Measurements from ENCODE around the gene CCDC88C.

Gene CCDC88C

DNA sequence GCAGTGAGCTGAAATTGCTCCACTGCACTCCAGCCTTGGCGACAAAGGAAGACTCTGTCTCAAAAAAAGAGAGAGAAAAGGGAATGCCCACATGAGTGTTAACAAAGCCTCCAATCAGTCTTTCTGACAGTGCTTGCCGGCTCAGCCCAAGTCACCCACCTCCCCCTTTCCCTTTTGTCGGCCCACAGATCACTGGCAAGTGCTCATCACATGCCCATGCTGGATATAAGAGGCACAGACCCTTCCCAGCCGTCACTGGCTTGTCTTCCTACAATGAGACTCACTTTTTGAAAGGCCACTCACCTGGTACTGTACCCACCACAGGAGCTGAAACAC, 70.8 kb downstream of the CCDC88C start:
- DNase-seq (ENCODE audit: low read depth in 2 of 2), result no peak

DNA sequence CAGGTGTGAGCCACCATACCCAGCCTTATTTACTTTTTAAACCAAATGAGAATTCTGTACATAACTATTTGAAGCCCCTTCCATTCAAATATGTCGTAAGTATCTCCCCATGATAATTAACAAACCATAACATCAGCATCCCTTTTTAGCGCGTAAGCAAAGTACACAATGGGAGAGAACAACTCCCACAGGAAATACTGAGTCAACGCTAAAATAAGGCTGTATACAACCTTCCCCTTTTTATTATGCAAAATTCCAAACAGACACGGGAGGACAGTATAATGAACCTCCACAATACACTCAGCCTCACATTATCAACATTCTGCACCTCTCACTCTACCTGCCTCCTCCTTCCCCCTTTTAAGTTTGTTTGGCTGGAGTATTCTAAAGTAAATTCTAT, 73.5 kb downstream of the CCDC88C start:
- DNase-seq (ENCODE audit: low read depth in 2 of 2), result no peak

DNA sequence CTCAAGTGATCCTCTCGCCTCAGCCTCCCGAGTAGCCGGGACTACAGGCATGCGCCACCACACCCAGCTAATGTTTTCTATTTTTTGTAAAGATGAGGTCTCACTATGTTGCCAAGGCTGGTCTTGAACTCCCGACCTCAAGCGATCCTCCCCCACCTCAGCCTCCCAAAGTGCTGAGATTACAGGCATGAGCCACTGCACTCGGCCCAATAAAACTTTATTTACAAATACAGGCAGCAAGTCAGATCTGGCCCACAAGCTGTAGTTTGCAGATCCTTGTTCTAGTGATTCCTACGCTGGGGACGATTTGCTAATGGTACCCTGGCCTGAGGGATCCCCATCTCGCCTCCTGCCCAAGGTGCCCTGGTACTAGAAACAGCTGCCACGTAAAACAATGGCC, 74.6 kb downstream of the CCDC88C start:
- DNase-seq (ENCODE audit: low read depth in 2 of 2), result no peak

GRCh38 chr14:91342206-91342760, 75.3 kb downstream of the CCDC88C start:
- DNase-seq (ENCODE audit: low read depth in 2 of 2), result no peak

DNA sequence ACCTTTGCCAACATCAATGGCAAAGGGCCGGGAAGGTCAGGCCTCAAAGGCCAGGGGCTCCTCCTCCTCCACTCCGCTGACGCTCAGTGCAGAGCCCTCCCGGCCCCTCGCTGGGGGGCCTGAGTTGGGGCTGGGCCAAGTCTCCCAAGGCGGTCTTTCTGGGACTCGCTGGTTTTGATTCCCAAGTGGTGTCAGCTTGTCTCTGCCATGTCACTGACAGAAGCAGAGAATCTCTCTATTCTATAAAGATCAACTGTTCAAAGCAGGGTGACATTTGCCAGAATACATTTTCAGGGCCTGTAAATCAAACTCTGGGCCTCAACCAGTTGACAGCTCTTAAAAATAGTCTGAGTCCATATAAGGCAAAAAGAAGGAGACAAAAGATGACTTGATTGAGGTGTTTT, 75.9 kb downstream of the CCDC88C start:
- no peak for DNase-seq (ENCODE audit: low read depth in 2 of 2)

DNA sequence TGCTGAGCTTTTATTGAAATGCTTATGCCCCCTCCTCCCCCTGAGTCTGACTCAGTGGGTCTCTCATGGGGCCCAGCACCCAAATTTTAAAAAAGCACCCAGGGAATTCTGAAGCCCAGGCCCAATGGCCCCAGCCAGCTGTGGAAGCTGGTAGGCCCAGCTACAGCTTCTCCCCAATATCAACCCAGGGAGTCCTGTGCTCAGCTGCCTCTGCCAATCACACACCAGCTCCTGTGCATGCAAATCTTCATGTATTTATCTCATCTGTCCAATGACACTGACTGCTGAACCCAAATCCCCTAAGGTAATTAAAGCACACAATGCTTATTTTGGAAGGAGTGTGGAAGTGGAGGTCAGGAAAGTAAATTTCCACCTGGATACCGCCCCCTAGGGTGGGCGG, 76.3 kb downstream of the CCDC88C start:
- no peak for DNase-seq (ENCODE audit: low read depth in 2 of 2)

GRCh38 chr14:91339671-91340369, 77.8 kb downstream of the CCDC88C start:
- DNase-seq (ENCODE audit: low read depth in 2 of 2), result no peak

DNA sequence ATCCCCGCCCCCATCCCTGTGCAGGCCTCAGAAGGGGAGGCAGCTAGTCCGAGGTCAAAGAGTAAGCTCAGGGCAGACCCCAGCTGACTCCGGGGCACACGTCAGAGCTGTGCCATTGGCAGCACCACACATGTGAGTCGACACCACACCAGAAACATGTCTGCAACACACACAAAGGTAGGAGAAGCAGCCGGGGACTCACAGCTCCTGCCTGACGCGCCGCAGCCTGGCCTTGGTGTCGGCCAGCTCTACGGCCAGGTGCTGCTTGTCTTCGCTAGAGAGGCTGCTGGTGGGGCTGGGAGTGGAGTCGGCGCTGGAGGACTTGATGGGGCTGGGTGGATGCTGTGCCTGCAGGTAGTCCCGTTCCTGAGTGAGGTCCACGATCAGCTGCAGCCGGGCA, 78.5 kb downstream of the CCDC88C start:
- no peak for DNase-seq (ENCODE audit: low read depth in 2 of 2)

DNA sequence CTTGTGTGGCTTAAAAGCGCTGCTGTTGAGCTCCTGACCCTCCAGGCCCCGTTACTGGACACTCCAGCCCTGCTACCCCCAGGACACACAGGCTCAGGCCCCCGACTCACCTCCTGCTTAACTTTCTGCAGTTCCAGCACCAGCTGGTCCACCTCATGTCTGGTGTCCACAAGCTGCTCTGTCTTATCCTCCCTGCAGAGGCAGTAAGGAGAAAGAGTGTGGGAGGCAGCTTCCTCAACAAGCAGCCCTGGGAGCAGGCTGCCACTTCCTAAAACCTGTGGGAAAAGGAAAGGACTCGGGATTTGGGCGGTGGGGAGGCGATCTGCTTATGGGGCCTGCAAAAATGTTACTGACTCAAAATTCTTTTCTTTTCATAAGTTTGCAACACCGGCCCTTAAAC, 79.2 kb downstream of the CCDC88C start:
- no peak for DNase-seq (ENCODE audit: low read depth in 2 of 2)

- no peak for DNase-seq (ENCODE audit: low read depth in 2 of 2)
Observed at GRCh38 chr14:91337699-91338335, 79.8 kb downstream of the CCDC88C start.

DNA sequence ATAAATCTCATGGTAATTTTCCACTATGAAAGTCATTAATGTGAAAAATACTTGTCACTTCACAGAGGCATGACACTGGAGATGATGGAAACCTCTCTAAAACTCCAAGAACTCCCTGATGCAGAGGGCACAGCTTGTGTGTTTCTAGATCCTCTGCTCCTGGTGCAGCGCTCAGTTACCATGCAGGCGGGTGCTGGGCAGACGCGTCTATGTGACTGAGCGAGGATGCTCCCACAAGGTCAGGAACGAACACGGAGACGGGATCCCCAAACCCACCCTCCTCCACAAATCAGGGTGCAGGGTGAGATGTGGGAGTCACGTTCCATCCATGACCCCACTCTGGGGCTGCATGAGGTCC, 81.5 kb downstream of the CCDC88C start:
- no peak for DNase-seq (ENCODE audit: low read depth in 2 of 2)

DNA sequence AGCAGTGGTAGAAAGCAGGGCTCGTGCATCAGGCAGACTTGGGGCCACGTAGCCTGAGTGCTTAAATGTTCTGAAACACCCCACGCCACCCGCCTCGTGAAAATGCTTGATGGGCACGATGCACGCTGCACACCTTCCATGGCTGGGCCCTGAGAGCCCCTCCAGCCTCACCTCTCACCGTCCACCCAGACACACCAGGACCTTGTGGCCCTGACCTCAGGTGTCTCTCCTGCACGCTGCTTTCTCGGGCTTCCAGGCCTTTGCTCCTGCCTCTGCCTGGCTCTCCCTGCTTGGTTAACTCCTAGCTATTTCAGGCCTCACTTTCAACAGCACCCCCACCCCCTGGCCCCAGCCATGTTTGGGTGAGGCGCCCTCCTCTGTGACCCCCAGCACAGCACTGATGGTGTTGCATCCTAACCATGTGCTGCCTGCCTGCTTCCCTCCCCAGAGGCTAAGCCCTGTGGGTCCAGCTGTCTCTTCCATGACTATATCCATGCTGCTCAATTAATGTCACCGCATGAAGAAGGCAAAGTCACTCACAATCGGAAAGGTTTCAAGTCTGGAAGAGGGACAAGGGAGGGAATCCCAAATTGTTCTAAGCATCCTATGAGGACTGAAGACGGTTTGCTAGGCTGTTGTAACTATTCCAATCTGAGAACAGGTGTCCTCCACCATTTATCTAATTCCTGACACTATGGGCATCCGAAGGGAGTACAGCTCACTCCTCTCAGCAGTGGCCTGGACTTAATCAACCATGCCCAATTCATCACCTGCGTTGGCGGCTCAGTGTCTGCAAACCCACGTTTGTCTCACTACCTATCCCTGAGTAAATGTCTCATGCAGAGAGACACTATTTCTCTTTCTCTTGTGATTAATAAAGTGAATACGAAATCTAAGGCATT, 82.2 kb downstream of the CCDC88C start:
- no peak for DNase-seq (ENCODE audit: low read depth in 2 of 2)

DNA sequence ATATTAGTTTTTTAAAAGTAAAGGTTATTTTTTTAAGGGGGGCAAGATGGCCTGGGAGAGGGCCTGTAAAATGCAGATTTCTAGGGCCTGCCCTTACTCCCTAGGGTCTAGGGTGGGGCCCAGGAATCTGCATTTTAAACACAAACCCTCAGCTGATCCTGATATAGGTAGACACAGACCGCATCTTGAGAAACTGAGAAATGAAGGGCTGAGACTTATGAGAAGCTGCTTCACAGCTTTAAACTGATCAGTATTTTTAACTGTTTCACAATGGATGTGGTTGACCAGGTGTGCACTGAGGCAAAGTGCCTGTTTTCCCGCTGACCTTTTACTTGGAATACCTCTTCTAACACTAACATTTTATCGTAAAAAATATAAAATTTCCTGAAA, 84.0 kb downstream of the CCDC88C start:
- DNase-seq (ENCODE audit: low read depth in 2 of 2), result no peak

DNA sequence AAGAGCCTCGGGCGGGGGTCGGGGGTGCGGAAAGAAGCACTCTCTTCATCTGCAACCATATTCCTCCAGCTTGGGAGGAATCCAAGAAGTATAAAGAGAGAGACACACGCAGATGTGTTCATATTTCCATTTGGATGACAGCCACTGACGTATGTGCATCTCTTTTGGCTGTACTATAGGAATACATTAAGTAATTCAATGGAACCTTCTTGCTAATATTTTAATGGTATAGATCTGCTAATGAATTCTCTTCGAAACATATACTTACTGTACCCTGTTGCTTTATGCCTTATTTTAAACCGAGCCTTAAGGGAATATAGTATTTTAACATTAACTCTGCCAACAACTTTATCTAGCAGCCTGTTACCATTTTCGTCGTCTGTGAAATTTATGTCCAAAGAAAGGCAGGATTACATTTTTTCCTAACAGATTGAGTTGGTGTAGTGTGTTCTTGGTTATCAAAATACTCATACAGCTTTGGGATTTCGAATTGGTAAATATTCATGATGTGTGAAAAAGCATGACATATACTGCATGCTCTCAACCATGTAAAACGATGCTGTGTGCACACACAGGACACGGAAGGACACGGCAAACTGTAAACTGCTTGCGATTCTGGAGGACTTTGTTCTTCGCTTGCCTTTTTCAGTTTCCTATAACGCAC, 84.5 kb downstream of the CCDC88C start:
- DNase-seq (ENCODE audit: low read depth in 2 of 2), result no peak

GRCh38 chr14:91332171-91332985, 85.2 kb downstream of the CCDC88C start:
- no peak for DNase-seq (ENCODE audit: low read depth in 2 of 2)

- no peak for DNase-seq (ENCODE audit: low read depth in 2 of 2)
Observed at GRCh38 chr14:91331721-91332120, 85.9 kb downstream of the CCDC88C start.

DNA sequence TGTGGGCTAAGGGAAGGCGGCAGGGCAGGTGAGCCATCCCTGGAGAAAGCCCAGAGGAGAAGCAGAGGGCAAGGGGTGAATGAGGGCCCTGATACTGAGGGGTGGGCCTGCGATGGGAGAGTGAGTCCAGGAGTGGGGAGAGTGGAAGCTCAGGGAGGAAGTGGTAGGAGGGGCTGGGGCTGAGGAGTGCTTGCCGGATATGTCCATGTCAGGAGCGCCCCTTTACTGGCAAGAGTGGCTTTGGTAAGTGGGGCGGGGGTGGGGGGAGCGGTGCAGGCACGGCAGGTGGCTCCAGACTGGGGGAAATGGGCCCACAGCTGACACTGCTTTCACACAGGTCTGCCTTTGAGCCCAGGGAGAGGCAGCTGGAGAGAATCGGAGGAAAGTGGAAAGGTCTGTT, 86.8 kb downstream of the CCDC88C start:
- DNase-seq (ENCODE audit: low read depth in 2 of 2), result no peak

DNA sequence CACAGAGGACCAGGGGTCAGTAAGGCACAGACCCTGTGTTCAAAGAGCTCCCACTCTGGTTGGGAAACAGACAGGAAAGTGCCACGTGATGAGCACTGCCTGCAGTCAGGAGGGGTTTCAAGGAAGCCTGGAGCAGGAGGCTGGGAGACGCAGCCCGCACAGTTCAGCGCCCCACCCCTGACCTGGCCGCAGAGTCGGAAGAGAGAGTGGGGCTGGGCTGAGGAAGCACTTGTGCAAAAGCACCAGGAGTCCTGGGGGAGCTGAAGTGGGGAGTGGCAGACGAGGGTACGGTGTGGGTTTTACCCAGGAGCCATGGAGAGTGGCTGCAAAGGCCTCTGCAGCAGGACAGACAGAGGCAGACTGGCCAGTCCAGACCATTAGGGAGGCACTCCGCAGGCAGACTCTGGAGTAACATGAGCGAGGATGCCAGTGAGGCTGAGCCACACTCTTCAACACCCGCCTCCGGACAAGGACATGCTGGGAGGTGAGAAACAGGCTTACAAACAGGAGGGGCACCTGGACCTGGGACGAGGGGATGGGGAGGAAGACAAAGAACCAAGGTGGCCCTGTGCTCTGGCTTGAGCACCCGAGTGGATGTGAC, 87.4 kb downstream of the CCDC88C start:
- no peak for DNase-seq (ENCODE audit: low read depth in 2 of 2)

- DNase-seq (ENCODE audit: low read depth in 2 of 2), result no peak
Observed at GRCh38 chr14:91329486-91330014, 88.1 kb downstream of the CCDC88C start.

GRCh38 chr14:91328313-91329050, 89.1 kb downstream of the CCDC88C start:
- DNase-seq (ENCODE audit: low read depth in 2 of 2), result no peak

Data from stimulated activated CD8-positive, alpha-beta memory T cell treated with anti-CD3 and anti-CD28 coated beads, Interleukin-7, amount 100 ng/mL, for 1 hour (primary cell).